ENCODE results near the gene SDC1.

GRCh38 chr2:20249170-20249569 lies 24.2 kb upstream of the SDC1 start:
- TF ChIP-seq CTCF (IDR thresholded peaks at IDR 0.05; ENCODE audit: poor library complexity) = no peak
- TF ChIP-seq EZH2phosphoT487 (IDR thresholded peaks at IDR 0.05; ENCODE audit: low read depth, severe bottlenecking, unreplicated experiment) = no peak
